ENCODE data around the gene PLCXD3.
A peak's percentile ranks its signal among the peaks of the same experiment; 100 is the strongest.

Gene PLCXD3

GRCh38 chr5:41413074-41413473 lies 97.3 kb downstream of the PLCXD3 start:
- no peak for DNase-seq (ENCODE audit: low spot score)

- no peak for DNase-seq (ENCODE audit: low spot score)
Measured at GRCh38 chr5:41412496-41412895, 97.9 kb downstream of the PLCXD3 start.

GRCh38 chr5:41410737-41411136 lies 99.7 kb downstream of the PLCXD3 start:
- DNase-seq (ENCODE audit: low spot score) = no peak

GRCh38 chr5:41410307-41410706 lies 100.1 kb downstream of the PLCXD3 start:
- no peak for DNase-seq (ENCODE audit: low spot score)

GRCh38 chr5:41408676-41409443 lies 101.5 kb downstream of the PLCXD3 start:
- DNase-seq (ENCODE audit: low spot score) = peak; percentile 67

GRCh38 chr5:41406936-41407335 lies 103.5 kb downstream of the PLCXD3 start:
- DNase-seq (ENCODE audit: low spot score) = no peak

GRCh38 chr5:41406424-41406823 lies 104.0 kb downstream of the PLCXD3 start:
- no peak for DNase-seq (ENCODE audit: low spot score)

GRCh38 chr5:41404757-41405156 lies 105.6 kb downstream of the PLCXD3 start:
- no peak for DNase-seq (ENCODE audit: low spot score)

GRCh38 chr5:41403846-41404245 lies 106.6 kb downstream of the PLCXD3 start:
- DNase-seq (ENCODE audit: low spot score) = no peak

- no peak for DNase-seq (ENCODE audit: low spot score)
Measured at GRCh38 chr5:41402845-41403244, 107.6 kb downstream of the PLCXD3 start.

- DNase-seq (ENCODE audit: low spot score) = no peak
Measured at GRCh38 chr5:41399839-41400238, 110.6 kb downstream of the PLCXD3 start.

- DNase-seq (ENCODE audit: low spot score) = no peak
Measured at GRCh38 chr5:41392016-41392415, 118.4 kb downstream of the PLCXD3 start.

GRCh38 chr5:41374631-41375030 lies 135.8 kb downstream of the PLCXD3 start:
- no peak for DNase-seq (ENCODE audit: low spot score)

- DNase-seq (ENCODE audit: low spot score) = no peak
Measured at GRCh38 chr5:41373230-41373629, 137.2 kb downstream of the PLCXD3 start.

GRCh38 chr5:41371738-41372137 lies 138.7 kb downstream of the PLCXD3 start:
- no peak for DNase-seq (ENCODE audit: low spot score)

- no peak for DNase-seq (ENCODE audit: low spot score)
Measured at GRCh38 chr5:41370482-41370881, 139.9 kb downstream of the PLCXD3 start.

- DNase-seq (ENCODE audit: low spot score) = no peak
Measured at GRCh38 chr5:41369799-41370198, 140.6 kb downstream of the PLCXD3 start.

GRCh38 chr5:41368158-41368557 lies 142.2 kb downstream of the PLCXD3 start:
- DNase-seq (ENCODE audit: low spot score) = no peak

GRCh38 chr5:41365369-41365768 lies 145.0 kb downstream of the PLCXD3 start:
- no peak for DNase-seq (ENCODE audit: low spot score)

GRCh38 chr5:41364346-41364745 lies 146.1 kb downstream of the PLCXD3 start:
- no peak for DNase-seq (ENCODE audit: low spot score)

- no peak for DNase-seq (ENCODE audit: low spot score)
Measured at GRCh38 chr5:41363343-41363986, 146.9 kb downstream of the PLCXD3 start.

GRCh38 chr5:41356786-41357185 lies 153.6 kb downstream of the PLCXD3 start:
- DNase-seq (ENCODE audit: low spot score) = no peak

- DNase-seq (ENCODE audit: low spot score) = no peak
Measured at GRCh38 chr5:41349846-41350245, 160.6 kb downstream of the PLCXD3 start.

GRCh38 chr5:41347569-41347968 lies 162.8 kb downstream of the PLCXD3 start:
- DNase-seq (ENCODE audit: low spot score) = no peak
